NCI-H2171 (cell line): ENCODE results near the gene ACLY.
A peak's percentile ranks its signal among the peaks of the same experiment; 100 is the strongest.
"Not testable (repeated sequence)": the region's sequence is repeated elsewhere in the genome, so short reads cannot be mapped to it uniquely, and the experiment has no call there.

Experiments
- DNase-seq: peaks from one replicate; lab custom pipeline; 2025; lab: John Stamatoyannopoulos, UW

The ACLY gene

DNA sequence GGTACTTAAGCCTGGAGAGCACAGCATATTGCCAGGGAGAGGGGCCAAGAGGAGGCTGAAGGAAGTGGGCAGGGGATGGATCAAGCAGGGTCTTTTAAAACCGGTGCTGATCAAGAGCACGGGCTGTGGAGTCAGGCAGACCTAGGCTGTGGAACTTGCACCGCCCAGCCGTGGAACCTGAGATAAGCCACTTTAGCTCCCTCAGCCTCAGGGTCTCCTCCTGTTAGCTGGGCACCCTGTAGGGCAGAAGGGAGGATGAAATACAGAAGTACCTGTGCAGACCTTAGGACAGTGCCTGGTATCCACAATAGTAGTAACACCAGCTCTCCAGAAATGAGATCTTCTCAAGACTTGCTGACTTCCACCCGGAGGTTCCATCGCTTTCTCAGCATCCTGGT lies 20.9 kb upstream of the ACLY start:
- no peak for DNase-seq

DNA sequence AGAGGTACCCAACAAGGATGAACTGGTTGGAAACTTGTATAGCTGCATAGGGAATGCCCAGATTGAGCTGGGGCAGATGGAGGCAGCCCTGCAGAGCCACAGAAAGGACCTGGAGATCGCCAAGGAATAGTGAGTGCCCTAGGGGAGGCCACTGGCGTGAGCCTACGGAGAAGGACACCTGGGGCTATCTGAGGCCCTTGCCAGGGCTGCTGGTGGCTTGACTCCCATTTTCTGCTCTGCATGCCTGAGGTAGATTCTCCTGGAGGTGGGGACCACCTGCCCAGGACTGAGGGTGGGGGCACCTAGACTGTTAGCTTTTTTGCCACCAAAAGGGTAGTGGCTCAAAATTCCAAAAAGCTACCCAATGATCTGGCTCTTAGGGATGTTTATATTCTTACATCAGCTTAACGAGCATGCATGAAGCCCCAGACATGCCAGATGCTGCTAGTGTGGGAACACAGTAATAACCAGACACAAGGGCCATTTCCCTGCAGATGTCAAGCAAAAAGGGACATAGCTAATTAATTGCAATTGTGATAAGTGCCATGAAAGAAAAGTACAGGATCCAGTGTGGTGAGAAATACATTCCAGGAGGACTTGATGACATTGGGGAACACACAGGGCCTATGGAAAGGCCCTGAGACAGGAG lies 20.4 kb upstream of the ACLY start:
- DNase-seq, result no peak

DNA sequence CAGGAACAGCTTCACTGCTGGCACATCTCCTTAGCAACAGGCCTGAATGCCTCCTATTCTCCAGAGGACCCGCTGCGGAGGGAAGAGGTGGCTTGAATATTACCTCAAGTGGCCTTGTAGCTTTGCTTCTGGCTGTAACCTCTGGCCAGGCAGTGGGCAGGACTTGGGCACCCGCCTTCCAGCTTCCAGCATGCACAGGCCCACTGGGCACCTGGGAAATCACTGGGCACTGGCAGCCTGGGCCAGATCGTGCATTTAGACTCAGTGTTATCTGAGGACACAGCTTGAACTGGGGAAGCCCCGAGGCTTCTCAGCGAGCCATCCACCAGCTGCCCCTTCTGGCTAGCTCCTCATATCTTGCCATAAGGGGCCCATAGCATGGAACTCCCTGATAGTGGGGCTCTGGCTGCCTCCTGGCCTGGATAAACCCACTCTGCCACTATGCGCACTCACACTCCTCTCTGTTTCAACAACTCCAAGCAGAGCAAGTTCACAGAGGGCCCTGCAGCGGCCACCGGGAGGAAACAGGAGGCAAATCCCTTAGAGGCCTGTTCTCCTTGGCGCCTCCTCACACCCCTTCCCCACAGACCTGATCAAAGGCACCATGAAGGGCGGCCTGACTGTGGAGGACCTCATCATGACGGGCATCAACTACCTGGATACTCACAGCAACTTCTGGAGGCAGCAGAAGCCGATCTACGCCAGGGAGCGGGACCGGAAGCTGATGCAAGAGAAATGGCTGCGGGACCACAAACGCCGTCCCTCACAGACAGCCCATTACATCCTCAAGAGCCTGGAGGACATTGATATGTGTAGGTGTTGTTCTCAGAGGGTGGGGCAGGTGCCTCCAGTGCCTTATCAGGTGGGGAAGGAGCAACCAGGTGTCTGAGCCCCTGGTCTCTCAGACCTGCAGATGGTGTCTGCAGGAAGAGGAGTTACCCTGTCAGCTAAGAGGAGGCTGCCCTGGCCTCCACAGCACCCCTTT lies 19.5 kb upstream of the ACLY start:
- no peak for DNase-seq

DNA sequence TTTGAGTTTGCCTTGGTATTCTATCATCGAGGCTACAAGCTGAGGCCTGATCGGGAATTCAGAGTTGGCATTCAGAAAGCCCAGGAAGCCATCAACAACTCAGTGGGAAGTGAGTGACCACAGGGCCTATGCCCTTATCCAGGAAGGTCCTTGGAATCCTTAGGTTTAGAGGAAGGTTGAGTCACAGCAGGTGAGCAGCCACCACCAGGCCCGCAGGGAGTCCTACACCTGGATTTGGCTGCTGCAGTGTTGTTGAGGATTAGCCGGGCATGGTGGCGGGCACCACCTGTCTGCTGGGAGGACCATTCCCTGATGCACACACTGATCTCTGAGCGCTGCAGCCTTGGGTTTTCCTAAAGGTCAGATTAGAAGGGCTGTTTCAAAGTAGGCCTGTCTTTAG lies 16.9 kb upstream of the ACLY start:
- DNase-seq, result no peak

DNA sequence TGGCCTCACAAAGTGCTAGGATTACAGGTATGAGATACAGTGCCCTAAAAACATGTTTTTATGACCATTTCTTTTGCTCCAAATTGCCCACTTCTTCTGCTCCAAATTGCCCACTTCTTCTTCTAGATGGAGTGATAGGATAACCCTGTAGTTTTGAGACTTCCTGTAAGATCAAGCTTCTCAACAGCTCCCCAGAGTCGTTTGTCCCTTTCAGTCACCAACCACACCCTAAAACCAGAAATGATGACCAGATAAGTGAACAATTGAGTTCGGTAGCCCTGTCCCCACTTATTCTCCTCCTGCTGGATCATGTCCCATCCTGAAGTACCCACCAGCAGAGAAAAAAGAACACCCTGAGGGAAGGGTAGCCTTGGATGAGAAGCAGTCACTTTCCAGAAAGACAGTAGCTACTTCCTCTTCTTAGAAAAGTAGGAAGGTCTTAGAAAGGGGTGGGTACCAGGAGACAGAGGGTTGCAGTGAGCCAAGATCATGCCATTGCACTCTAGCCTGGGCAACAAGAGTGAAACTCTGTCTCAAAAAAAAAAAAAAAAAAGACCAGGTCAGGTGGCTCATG lies 14.2 kb upstream of the ACLY start:
- DNase-seq, result no peak

DNA sequence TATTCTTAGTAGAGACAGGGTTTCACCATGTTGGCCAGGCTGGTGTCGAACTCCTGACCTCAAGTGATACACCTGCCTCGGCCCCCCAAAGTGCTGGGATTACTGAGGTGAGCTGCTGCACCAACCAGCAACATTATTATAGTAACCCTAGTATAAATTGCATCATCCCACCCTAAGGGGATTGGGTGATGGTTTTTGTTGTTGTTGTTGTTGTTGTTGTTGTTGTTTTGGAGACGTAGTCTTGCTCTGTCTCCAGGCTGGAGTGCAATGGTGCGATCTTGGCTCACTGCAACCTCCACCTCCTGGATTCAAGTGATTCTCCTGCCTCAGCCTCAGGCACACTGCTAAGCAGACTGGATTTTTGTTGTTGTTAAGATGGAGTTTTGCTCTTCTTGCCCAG lies 13.0 kb upstream of the ACLY start:
- not testable (repeated sequence) for DNase-seq

DNA sequence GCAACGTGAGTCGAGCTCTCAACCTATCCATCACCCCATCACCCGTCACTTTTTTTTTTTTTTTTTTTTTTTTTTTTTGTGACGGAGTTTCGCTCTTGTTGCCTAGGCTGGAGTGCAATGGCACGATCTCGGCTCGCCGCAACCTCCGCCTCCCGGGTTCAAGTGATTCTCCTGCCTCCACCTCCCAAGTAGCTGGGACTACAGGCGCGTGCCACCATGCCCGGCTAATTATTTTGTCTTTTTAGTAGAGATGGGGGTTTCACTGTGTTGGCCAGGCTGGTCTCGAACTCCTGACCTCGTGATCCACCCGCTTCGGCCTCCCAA lies 12.0 kb upstream of the ACLY start:
- peak; percentile 78 for DNase-seq

DNA sequence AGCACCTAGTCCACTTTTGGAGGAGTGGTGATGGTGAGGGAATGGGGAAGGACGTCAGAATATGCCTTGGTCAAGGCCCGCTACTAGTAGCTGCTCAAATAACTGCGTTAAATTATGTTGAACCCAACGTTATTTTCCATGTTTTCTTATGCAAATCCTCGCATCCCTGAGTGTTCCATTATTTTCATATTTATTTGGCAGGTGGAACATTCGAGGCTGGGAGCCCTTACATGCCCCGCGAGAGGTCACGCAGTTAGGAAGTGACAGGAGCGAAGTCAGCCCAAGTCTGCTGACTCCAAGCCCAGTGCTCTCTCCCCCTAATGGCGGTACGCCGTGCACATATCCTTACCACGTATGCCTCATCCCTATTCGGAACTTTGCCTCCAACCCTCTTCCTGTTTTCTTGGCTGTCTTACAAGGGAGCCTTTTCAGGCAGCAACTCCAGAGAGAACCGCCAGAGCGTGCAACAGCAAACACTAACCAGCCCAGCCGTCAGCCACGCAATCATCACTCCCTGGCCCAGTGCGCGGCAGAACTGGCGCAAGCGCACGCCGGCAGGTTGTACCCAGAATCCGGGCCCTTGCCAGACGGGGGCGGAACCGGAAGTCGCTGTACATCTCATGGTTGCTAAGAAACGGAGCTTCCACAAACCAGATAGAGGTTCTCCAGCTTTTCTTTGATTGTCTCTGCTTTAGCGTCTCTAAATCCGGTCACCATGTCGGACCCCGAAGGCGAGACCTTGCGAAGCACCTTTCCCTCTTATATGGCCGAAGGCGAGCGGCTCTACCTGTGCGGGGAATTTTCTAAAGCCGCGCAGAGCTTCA lies 11.5 kb upstream of the ACLY start, which contains the start of gene ODAD4:
Gene ODAD4 (plus strand): TSS at position 609 of the 824 bp plus-strand sequence. CDS start 107 bp downstream, at position 716.
- peak; percentile 95 for DNase-seq

DNA sequence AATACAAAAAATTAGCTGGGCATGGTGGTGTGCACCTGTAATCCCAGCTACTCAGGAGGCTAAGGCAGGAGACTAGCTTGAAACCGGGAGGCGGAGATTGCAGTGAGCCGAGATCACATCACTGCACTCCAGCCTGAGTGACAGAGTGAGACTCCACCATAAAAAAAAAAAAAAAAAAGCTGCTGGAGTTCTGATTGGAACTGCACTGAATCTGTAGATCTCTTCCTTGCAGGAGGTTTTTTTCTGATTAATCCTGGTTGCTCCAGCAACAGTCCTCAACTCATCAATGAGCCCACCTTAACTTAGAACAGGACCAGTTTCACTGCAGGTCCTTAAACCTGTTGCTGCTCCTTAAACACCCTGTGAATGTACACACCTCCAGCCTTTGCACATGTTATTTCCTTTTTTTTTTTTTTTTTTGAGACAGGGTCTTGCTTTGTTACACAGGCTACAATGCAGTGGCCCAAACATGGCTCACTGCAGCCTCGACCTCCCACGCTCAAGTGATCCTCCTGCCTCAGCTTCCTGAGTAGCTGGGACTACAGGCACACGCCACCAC lies 10.0 kb upstream of the ACLY start:
- DNase-seq, result no peak

DNA sequence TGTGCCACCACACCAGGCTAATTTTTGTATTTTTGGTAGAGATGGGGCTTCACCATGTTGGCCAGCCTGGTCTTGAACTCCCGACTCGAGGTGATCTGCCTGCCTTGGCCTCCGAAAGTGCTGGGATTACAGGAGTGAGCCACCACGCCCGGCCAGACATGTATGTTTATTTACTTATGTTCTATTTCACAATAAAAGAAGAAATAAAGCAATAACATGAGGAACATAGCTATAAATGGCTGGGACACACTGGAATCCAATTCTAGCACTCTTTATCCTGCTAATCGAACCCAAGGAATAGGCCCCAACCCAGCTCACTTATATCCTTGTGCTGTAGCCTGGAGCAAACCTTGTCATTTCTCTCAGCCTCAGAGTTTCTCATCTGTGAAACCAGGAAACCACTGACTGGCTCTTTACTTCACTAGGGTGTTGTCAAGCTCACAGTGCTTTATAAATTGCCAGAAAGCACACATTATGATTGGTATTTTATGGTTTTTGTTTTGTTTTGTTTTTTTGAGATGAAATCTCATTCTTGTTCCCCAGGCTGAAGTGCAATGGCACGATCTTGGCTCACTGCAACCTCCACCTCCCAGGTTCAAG lies 7.3 kb upstream of the ACLY start:
- no peak for DNase-seq

DNA sequence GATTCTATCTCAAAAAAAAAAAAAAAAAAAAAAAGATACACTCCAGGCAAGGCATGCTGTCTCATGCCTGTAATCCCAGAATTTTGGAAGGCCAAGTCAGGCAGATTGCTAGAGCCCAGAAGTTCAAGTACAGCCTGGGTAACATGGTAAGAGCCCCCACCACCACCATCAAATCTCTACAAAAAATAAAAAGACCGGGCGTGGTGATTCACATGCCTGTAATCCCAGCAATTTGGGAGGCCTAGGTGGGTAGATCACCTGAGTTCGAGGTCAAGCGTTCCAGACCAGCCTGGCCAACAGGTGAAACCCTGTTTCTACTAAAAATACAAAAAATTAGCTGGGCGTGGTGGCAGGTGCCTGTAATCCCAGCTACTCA lies 1.8 kb upstream of the ACLY start:
- no peak for DNase-seq

DNA sequence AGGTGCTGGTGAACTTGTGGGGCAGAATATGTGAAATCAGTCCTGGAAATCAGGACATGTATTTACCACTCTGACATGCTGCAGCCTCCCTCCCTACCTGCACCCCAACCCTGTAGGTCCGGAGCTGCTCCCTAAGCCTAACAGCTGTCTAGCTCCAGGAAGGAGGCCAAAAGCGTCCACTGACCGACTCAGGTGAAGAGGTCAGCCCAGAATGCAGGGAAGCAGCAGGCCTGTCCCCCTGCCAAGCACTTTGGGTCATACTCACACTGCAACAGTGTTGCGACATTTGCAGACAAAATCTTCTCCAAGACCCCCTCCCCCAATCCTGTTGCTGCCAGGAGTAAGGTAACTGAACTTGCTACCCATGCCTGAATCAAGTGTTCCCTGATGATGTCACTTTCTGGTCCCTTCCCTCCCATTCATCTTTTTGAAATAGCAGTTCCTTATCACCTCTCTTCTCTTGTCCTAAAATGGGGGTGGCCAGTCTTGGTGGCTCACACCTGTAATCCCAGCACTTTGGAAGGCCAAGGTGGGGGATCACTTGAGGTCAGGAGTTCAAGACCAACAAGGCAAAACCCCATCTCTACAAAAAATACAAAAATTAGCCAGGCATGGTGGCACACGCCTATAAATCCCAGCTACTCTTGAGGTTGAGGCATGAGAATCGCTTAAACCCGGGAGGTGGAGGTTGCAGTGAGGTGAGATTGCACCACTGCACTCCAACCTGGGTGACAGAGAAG lies 1.3 kb upstream of the ACLY start:
- DNase-seq, result no peak

DNA sequence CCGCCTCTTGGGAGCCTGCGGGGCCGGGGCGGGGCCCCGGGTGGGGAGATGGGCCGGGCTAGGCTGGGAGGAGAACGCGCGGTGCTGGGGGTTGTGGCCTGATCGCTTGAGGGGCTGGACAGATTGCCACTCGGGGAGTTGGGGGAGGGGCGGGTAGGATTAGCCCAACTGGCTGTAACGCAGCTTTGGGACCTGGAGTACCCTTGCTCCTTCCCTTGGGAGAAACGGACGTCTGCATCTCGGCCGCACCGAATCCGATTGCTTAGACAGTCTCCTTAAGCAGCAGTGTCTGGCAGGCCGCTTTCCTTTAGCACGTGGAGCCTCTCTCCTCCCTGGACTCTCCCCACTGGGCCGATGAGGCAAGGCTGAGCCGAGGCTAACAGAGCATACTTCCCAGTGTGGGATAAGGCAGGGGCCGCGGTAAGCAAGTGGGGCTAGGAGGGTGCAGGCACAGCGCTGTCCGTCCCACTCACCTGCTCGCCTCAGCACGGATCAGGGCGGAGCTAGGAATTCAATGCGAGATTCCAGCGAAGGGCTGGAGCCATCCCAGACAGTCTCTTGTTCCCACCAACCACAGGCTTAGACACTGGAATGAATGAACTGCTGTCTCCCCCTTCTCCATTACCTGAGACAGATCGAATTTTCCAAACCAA lies 540 bp upstream of the ACLY start:
- DNase-seq, result peak; percentile 58

DNA sequence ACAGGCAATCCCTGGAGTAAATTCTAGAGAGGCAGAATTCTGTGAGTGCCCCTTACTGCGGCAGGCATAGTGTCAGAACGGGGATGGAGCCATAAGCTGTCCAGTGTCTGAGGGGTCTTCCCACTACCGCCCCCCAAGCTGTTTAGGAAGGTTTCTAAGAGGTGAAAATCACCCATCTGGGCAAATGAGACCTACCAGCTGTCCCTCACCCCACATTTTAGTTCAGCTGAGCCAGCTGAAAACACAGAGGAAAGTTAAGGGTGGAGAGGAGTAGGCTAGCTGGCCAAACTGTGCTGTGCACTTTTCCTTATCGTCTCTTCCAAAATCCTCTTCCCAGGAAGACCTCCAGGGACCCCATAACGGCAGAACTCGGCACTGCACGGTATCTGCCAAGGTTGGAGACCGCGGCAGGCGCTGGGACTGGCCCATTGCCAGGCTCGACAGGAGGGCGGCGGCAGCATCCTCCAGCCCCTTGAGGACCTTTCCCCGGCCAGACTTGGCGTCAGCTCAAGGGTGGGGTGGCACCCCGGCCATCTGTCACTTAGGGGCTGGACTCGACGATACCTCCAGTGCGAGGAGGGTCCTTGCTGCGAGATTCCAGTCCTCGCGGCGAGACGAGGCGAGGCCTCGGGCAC lies 955 bp downstream of the ACLY start:
- peak; percentile 75 for DNase-seq

DNA sequence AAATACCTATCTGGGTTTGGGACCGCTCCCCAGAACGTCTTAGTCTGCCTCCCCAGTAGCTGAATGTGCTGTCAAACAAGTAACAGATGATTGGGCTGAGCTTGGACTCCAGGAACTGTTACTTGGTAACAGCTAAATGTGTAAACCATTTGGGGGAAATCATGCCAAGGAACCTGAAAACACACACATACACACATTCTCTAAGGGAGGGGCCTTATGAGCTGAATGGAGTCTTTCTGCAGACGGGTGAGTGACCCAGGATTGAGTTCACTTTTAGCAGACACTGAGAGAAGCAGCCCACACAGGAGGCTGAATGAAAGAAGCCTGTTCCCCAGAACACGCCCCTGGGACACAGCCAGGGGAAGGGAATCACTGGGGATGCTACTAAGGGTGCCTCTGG lies 1.6 kb downstream of the ACLY start:
- no peak for DNase-seq

DNA sequence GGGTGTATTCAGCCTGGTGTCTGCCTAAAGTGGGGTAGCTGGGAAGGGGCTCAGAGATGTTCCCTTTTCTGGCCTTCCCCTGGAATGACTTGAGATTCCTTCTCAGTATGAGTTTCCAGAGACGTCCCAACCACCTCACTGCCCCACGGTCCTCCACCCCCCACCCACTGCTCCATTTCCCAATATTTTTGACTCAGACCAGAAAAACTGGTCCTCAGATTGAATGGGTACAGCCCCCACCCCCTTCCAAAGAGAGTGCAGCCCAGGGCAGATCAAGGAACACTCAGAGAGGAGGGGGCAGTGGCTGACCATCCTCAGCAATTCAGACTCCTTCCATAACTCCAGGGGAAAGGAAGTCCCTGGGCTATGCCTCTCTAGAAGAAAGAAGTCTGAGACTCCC lies 3.2 kb downstream of the ACLY start:
- DNase-seq, result no peak

DNA sequence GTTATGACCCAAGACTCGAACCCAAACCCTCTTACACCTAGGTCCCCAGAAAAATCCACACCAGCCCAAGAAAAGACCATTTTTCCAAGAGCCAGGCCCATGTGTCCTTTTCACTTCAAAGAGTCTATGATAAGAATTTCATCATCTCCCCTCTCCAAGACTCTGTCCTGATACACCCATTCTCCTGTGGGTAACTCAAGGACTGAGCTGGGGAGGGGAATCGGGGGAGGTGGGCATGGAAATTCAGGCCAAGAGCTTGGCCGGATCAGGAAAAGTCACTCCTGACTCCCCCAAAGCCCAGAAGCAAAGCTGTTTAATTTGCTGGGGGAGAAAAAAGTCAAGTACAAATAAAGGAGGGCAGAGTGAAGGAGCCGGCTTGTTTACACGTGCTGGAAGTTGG lies 3.7 kb downstream of the ACLY start:
- DNase-seq, result no peak

DNA sequence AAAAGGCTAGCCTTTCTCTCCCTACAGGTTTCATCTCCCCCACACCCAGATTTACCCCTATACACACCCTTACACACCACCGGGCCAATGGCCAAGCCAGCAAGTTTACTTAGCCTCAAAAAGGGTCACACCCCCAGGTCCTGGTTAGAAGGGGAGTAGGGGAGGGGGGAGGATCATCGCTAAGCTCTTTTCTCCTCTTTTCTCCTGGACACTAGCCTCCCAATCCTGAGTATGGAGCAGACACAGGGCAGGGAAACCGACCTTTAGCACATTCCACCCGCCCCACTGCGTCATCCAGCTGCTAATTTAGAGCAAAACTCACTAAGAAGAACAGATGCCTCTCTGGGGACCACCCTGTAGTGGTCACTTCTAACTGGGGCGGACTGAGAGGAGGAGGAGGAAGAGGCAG lies 4.4 kb downstream of the ACLY start:
- DNase-seq, result no peak

DNA sequence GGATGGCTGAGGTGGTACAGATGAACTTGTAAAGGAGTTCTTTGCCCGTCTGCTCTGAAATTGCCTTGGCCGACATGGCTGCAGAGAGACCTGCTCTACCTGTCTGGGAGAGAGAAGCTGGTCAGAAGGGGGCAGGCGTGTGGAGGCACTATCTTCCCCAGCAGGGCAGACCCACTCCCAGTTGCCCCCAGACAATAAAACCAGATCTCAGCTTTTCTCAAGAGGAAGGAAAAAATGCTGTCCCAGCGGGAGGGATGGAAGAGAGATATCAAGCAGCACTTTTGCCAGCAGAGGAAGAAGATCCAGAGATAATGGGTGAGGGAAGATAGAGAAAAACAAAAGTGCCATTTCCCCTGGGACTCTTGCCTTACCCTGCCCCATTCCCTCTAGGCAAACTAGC lies 5.0 kb downstream of the ACLY start:
- DNase-seq, result no peak

DNA sequence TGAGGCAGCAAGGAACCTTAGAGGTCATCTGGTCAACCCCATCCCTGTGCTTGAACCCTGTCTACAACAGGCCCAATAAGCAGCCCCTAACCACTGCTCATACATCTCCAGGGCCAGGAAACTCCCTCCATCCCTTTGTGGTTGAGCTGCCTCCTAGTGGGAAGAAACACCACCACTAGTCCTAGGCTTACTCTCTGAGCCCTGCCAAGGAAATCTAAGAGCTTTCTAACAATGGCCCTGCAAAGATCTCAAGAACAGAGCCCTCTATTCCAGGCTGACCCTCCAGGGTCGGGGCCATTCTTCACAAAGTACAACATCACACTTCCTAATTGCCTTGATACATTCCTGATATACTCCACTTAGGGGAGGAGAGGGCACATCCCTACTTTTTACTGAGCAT lies 5.8 kb downstream of the ACLY start:
- DNase-seq, result no peak
